Measurements from ENCODE around the gene E4F1. TPM values are rescaled to one million over a fixed set of nuclear protein-coding genes. Genes with fewer than 3 reads are reported as not detected.

The E4F1 gene
- total and polyA plus RNA-seq, 10 of the 15 experiments (the other 5 are each of a cell fraction or from before 2014, with no cell fraction given) = 0.23 to 36.5 (median 14.5) TPM

DNA sequence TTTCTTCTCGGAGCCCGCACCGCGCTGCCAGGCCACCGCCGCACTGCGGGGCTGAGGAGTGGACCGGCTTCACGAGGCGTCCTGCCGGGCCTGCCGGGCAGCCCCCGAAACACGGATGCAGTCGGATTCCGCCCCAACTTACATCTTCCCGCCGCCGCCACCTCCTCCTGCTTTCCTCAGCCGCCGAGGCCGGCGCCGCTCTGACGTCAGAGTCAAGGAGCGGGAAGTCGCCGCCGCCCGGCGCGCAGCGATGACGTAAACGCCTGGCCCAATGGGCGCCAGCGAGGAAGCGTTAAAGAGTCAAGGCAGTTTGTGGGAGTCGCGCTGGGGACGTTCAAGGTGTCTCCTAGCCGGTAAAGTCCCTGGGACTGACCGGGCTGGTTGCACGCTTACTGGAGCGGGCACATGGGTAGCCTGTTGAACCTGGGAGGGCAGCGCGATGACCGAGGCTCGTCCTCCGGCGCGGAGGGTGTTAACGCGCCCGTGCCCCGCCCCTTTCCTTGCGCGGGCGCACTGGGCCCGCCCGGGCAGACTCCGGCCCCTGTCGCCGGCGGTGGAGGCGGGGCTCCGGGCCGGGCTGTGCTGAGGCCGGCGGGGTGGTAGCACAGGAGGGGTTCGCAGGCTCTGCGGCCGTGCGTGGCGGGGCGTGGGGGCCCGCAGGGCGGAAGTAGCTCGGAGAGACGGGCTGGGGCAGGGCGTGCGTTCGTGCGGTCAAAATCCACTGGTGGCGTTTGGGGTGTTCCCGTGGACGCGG, 44.7 kb downstream of the E4F1 start, which contains the start of gene RNPS1 (continued):
- TF ChIP-seq ZNF687 (IDR thresholded peaks at IDR 0.05) (peak; percentile 77; the same call in 1 of the 2 replicates), CHD4 (IDR thresholded peaks at IDR 0.05) (no peak), CBX5 (IDR thresholded peaks at IDR 0.05; ENCODE audit: low read depth) (no peak), POLR2A (IDR thresholded peaks at IDR 0.05; ENCODE audit: low read depth, low read length) (peak; percentile 96), TCF12 (IDR thresholded peaks at IDR 0.05; ENCODE audit: low read depth, low read length) (peak; percentile 18; the same call in 1 of the 2 replicates), FOXK2 (IDR thresholded peaks at IDR 0.05) (peak; percentile 58), TAF1 (IDR thresholded peaks at IDR 0.05; ENCODE audit: borderline replicate concordance, low read depth, low read length) (peak; percentile 89), STAT1 (conservative IDR thresholded peaks at IDR 0.05) (peak; percentile 99), BACH1 (IDR thresholded peaks at IDR 0.05; ENCODE audit: borderline replicate concordance) (peak; percentile 70), ATF7 (IDR thresholded peaks at IDR 0.05; ENCODE audit: low read depth) (peak; percentile 99), NR2F1 (conservative IDR thresholded peaks at IDR 0.05) (peak; percentile 91), RCOR1 (conservative IDR thresholded peaks at IDR 0.05; ENCODE audit: low read depth, low read length) (no peak), JUND (IDR thresholded peaks at IDR 0.05; ENCODE audit: low read depth, low read length) (peak; percentile 60; the same call in 1 of the 2 replicates), POLR2AphosphoS2 (IDR thresholded peaks at IDR 0.05; ENCODE audit: low read depth, low read length) (peak; percentile 92), MYB (IDR thresholded peaks at IDR 0.05; ENCODE audit: borderline replicate concordance, low read depth, low read length) (no peak), SIN3A (IDR thresholded peaks at IDR 0.05; ENCODE audit: low read depth, low read length) (0 out of 2 replicates have a peak, but pooled peaks have one; percentile 45), KAT2A (conservative IDR thresholded peaks at IDR 0.05; ENCODE audit: control insufficient read depth, low read depth, low read length) (peak; percentile 79; the same call in 1 of the 2 replicates), SMC3 (IDR thresholded peaks at IDR 0.05; ENCODE audit: borderline replicate concordance, low read length) (no peak), TBL1XR1 (IDR thresholded peaks at IDR 0.05; ENCODE audit: low read depth, low read length) (no peak), SREBF2 (IDR thresholded peaks at IDR 0.05; ENCODE audit: low read length) (no peak), ZNF622 (IDR thresholded peaks at IDR 0.05) (no peak), IRF3 (IDR thresholded peaks at IDR 0.05) (peak; percentile 52)
- TF ChIP-seq, protein P1, sequence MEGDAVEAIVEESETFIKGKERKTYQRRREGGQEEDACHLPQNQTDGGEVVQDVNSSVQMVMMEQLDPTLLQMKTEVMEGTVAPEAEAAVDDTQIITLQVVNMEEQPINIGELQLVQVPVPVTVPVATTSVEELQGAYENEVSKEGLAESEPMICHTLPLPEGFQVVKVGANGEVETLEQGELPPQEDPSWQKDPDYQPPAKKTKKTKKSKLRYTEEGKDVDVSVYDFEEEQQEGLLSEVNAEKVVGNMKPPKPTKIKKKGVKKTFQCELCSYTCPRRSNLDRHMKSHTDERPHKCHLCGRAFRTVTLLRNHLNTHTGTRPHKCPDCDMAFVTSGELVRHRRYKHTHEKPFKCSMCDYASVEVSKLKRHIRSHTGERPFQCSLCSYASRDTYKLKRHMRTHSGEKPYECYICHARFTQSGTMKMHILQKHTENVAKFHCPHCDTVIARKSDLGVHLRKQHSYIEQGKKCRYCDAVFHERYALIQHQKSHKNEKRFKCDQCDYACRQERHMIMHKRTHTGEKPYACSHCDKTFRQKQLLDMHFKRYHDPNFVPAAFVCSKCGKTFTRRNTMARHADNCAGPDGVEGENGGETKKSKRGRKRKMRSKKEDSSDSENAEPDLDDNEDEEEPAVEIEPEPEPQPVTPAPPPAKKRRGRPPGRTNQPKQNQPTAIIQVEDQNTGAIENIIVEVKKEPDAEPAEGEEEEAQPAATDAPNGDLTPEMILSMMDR (IDR thresholded peaks at IDR 0.05 in 2 of 3, conservative IDR thresholded peaks at IDR 0.05 in 1 of 3; ENCODE audit: control insufficient read depth in 2 of 3, extremely low read depth in 1 of 3, insufficient read depth in 1 of 3, low read depth in 3 of 3, low read length in 3 of 3) = no peak
- TF ChIP-seq, protein P2, sequence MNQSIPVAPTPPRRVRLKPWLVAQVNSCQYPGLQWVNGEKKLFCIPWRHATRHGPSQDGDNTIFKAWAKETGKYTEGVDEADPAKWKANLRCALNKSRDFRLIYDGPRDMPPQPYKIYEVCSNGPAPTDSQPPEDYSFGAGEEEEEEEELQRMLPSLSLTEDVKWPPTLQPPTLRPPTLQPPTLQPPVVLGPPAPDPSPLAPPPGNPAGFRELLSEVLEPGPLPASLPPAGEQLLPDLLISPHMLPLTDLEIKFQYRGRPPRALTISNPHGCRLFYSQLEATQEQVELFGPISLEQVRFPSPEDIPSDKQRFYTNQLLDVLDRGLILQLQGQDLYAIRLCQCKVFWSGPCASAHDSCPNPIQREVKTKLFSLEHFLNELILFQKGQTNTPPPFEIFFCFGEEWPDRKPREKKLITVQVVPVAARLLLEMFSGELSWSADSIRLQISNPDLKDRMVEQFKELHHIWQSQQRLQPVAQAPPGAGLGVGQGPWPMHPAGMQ (IDR thresholded peaks at IDR 0.05; ENCODE audit: borderline replicate concordance) = no peak
